ENCODE results near the gene WSCD1.

WSCD1 gene

DNA sequence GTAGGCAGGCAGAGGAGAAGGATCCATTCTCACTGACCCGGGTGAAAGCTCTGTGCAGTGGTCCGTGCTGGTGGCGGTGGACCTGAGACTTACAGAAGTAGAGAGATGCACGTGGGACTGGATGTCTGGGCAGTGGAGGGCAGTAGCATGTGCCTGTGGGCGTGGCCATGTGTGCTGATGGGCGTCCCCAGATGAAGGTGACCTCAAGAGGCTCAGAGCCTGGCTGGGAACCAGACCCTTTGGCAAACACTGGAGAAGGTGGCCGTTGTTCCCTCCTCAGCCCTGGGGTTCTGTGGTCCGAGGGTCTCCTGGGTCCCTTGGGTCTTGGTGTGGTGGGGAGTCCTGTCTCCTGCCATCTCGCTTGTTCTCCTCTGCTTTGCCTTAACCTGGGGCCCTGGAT, 15.6 kb downstream of the WSCD1 start:
- DNase-seq (ENCODE audit: low read depth, low spot score): no peak

DNA sequence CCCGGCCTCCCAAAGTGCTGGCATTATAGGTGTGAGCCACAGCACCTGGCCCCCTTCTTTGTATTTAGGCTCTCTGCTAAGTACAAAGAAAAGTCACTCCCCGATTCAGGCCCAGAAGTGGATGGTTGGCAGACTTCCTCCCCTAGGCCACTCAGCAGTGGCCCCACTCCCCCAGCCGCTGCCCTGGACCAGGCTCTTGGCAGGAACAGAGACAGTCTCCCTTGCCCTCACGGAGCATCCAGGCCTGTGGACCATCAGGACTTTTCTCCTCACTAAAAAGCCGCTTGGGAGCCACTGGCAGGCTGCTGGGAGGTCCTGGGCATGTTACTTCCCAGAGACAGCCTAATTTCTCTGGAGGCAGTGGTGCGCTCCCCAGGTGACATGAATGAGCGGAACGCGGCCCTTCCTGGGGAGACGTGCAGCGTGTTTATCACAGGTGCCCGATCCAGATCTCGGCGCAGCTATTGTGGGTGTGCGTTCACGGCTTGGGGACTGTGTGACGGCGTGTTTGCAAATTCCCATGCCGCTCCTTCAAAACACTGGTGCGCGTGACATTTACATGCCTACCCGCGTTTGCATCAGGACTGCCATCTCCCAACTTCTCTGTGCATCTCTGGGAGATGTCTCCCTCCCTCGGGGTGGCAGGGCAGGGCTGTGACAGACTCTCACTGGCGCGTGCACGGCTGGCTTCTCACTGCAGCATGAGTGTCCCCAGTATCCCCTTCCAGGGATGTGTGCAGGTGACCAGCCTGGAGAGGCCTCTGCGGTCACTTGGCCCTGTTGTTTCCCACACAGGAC, 16.6 kb downstream of the WSCD1 start:
- no peak for DNase-seq (ENCODE audit: low read depth, low spot score)

DNA sequence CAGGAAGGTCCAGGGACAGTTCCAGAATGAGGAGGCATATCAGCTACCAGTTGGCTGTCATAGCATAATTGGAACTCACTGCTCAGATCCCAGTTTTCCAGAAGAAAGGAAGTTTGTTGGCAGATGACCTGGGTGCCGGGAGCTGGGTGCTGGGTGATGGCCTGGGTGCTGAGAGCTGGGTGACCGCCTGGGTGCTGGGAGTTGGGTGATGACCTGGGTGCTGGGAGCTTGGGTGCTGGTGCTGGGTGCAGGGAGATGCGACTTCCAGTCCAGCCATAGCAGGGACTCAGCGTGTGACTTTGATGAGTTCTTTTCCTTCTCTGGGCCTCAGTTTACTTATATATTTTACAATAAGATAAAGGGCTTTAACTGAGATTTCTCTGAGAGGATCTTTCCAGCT, 18.0 kb downstream of the WSCD1 start:
- DNase-seq (ENCODE audit: low read depth, low spot score): no peak

DNA sequence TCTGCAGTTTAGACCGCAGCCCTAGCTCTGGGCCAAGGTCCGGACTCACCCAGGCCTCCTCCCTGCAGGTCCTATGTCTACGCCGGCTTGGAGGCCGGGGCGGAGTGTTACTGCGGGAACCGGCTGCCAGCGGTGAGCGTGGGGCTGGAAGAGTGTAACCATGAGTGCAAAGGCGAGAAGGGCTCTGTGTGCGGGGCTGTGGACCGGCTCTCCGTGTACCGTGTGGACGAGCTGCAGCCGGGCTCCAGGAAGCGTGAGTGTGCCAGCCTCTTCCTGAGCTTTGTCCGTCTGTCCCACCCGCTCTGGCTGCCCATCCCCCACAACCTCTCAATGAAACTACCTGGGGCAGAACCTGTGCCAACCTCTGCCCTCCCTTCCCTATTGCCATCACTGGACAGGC, 20.1 kb downstream of the WSCD1 start:
- no peak for DNase-seq (ENCODE audit: low read depth, low spot score)

DNA sequence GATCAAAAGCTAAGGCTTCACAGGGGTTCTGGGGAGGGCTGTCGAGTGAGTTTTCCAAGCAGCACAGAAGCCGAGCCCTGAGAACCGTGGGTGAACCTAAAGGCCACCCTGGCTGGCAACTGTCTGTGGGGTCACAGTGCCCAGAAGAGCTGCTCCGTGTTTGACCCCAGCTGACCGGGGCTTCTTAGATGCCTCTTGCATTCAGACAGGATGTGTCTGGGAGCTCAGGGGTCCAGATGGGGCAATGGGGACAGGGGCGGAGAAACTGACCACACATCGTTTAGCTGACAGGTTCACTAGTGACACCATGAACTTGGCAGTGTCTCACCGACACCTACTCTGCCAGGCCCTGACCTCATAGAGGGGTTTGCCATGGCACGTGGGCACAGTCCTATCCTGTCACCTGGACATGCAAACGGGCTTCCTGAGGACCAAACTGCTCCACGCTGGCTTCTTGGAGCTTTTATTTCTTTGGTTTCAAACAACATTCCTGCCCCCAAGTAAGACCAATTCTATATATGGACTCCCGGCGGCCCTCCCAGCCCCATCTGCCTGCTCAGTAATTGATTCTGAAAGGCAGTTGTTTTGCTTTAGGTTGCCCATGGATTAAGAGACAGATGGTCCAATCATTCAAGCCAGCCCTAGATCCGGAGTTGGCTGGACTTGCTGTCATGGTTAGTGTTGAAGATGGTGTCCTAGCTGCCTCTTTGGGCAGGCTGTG, 22.2 kb downstream of the WSCD1 start:
- no peak for DNase-seq (ENCODE audit: low read depth, low spot score)

DNA sequence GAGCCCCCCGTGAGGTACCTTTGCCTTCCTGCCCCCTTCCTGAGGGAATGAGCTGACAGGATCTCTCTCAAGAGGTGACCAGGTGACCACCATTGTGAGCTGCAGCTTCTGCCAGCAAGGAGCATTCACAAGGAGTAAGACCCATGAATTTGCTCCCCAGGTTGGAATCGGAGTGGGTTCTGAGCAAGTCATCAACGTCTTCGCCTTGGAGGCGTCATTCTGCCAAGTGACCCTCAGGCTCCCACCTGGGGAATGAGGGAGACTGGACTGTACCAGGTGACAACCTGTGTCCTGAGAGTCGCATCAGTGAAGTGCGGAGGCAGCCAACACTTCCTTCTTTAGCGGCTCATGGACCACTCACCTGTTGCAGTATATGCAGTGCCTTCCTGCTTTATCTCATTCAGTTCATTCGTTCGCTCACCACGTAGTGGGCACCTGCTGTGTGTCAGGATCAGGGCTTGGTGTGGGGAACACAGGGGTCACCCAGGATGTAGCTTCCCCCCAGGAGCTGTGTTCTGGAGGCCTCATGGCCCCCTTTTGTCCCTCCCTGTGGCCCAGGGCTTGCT, 22.8 kb downstream of the WSCD1 start:
- no peak for DNase-seq (ENCODE audit: low read depth, low spot score)

DNA sequence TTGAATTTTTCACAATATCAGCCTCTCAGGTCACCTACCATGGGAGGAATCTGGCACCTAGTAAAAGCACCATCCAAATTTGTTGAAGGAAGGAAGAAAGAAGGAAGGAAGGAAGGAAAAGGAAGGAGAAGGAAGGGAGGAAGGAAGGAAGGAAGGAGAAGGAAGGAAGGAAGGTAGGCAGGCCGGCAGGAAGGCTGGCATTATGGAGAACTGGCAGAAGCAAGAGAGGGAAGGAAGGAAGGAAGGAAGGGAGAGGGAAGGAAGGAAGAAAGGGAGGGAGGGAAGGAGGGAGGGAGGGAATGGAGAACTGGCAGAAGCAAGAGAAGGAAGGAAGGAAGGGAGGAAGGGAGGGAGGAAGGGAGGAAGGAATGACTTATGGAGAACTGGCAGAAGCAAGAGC, 24.3 kb downstream of the WSCD1 start:
- no peak for DNase-seq (ENCODE audit: low read depth, low spot score)

DNA sequence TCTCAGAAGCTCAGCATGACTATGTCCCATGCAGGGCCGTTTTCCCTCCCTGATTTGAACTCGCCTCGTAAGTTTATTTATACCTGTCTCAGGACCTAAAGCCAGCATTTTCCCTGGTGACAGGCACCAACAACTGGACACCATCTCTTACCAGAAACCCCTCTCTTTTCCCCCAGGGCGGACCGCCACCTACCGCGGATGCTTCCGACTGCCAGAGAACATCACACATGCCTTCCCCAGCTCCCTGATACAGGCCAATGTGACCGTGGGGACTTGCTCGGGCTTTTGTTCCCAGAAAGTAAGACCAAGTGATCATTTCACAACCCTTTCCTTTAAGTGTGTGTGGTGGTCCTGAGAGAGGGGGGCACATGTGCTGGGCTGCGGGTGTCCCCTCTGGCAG, 24.7 kb downstream of the WSCD1 start:
- DNase-seq (ENCODE audit: low read depth, low spot score): no peak

DNA sequence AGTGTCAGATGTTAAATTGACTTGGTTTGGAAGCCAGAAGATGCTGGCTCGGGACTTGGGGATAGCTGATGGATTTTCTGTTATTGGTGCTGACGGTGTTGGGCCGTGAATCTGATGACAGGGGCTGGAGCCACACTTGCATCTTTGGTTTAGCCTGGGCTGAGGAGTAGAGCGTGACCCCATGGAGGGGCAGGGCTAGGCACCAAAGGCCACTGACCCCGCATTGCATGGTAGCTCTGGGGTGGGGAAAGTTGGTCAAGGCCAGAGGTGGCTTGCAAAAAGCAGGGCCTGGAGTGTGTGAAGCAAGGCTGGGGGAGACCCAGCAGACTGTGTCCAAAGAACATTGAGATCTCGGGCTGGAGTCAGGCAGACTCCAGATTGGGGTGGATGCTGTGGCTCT, 25.3 kb downstream of the WSCD1 start:
- no peak for DNase-seq (ENCODE audit: low read depth, low spot score)

DNA sequence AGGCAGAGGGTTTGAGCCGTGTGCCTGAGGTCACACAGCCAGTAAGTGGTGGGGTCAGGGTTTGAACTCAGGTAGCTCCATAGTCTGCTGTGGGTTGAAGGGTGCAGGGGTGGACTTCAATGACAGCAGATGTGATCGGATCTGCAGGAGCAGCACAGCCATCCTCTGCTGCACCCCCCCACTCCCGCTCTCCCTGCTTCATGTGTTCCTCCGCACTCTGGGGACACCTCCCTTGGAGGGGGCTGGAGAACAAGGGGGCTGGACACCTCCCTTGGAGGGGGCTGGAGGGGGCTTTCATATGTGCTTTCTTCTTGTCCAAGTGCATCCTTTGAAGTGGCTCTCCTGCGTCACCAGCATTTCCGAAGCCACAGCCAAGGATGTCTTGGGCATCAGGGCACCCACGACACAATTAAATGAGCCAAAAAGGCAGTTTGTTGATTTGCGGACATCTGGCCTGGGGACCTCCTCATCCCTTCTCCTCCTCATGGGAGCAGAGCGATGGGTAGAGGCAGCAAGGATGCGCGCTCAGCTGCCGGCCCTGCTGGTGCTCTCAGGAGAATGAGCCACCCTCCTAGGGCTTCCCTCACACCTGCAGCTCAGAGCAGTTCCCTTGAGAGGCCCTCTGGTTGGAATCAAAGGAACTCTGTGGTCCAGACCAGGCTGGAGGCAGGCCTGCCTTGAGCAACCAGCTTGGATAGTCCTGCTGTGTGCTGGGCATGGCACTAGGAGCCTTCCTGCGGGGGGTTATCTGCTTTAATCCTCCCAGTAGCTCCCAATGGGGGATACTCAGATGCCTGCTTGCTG, 26.2 kb downstream of the WSCD1 start:
- DNase-seq (ENCODE audit: low read depth, low spot score): no peak

DNA sequence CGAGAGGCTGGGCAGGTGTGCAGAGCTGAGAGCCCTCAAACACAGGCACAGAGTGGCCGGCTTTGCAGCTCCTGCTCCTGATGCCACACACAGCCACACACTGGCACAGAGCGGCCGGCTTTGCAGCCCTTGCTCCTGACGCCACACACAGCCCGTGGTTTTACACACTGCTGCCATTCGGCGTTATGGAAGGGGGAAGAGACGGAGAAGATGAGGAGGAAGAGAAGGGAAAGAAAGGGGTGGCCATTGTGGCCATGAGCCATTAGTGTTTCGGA, 26.8 kb downstream of the WSCD1 start:
- DNase-seq (ENCODE audit: low read depth, low spot score): no peak

DNA sequence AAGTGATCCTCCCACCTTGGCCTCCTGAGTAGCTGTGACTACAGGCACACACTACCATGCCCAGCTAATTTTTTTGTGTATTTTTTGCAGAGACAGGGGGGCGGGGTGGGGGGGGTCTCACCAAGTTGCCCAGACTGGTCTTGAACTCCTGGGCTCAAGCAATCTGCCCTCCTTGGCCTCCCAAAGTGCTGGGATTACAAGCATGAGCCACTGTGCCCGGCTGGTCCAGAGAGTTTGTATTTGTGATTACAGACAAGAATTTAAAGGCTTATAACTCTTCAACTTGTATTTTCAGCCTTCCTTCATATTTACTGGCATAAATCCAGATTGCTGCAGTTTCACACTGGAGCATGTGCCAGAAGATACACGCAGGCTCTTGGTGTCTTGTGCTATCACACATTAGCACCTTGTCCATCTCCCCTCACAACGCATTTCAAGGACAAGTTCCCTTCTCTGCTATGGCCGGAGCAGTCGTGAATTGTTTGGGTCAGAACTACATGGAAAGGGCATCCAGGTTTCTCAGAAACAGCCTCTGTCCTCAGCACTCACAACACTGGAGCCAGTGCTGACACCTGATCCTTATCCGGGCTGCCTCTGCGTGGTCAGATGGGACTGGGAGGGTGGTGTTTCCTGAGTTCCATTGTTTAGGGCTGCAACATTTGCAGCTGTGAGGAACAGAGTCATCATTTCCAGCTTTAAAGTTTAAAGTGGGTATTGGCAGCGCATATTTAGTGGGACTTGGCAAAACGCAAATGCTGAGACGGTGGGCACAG, 28.1 kb downstream of the WSCD1 start:
- DNase-seq (ENCODE audit: low read depth, low spot score): peak; percentile 14

DNA sequence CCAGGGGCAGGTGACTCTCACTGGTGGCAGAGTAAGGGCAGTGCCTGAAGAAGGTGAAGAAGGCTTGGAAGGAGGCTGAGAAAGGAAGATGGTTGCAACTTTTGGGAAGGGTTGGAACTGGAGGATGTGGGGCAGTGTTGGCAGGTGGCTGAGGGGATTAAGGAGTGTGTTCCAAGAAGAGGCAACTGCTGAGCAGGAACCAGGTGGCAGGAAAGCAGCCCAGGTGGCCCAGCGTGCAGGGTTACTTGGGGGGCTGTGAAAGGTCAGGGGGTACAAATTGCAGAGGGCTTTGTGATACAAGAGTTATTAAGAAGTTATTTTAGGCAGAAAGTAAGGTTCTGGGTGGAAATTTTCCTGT, 28.6 kb downstream of the WSCD1 start:
- no peak for DNase-seq (ENCODE audit: low read depth, low spot score)

DNA sequence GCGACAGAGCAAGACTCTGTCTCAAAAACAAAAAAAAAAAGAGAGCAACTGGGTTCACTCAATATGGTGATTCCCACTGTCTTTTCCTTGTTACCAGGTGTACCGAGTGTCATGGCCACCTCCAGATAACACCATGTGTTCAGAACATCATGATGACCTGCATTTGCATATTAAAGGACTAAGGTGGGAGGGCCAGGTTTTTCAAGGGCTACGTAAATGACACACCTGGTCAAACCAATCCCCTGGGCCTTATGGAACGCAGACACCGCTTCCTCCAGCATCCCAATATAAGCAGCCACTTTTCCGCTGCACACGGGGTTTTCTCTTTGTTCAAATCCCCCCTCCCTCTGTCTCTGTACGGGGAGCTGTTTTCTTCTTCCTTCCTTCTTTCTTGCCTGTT, 29.3 kb downstream of the WSCD1 start:
- DNase-seq (ENCODE audit: low read depth, low spot score): no peak

DNA sequence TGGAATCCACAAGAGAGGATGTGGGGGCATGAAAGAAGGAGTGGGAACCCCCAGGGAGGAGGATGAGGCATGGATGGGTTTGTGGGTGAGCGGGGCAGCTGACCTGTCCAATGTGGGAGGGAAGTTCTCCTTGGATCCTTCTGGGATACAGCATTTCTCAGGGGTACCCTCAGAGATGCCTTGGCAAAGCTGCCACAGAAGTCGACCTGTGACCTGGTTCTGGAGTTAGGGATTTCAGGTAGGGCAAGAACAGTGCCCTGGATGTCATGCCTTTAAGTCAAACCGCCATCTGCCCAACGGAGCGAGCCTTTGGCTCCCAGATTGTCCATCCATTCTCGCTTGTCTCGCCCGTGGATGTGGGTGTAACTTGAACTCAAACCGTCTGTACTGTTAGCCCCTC, 30.0 kb downstream of the WSCD1 start:
- DNase-seq (ENCODE audit: low read depth, low spot score): no peak

DNA sequence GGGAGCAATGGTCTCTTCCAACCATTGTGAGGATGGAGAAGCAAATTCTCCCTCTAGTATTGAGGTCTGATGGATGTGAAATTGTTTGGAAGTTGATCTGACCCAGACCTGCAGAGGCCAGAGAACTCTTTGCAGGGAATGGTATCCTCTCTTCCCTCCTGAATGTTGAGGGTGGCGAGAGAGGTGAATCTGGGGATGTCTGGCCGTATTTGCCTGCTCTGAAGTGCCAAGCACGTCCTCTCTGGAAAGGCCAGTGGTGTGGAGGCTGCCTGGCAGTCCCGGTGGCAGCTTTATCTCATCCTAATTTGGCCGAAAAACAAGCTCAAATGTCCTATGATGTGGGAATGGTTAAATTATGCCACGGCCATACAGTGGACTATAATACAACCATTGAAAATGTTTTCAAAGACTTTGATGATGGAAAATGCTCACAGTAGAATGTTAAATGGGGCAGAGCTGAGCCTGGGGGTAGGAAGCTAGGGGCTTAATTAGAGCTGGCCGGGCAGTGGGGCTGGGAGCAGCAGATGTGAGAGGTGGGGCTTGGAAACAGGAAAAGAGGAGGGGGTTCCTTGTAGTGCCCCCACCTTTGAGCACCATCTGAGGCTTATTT, 30.8 kb downstream of the WSCD1 start:
- DNase-seq (ENCODE audit: low read depth, low spot score): no peak

DNA sequence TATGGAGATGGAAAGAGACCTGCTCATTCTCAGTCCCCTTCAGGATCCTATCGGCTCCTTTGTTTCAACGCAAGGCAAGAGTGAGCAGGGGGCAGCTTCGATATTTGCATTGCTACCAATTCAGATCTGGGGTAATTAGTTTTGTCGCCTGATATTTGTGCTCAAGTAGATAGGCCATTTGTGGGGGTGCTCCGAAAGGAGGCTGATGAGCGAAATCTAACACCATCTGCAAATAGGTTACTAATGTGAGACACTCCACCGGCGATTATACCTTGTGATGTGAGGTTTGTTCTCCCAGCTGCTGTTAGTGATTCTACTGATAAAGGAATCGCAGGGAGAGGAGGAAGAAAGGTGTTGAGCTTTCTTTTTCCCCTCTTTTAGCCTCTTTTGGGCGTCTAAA, 31.5 kb downstream of the WSCD1 start:
- DNase-seq (ENCODE audit: low read depth, low spot score): no peak

DNA sequence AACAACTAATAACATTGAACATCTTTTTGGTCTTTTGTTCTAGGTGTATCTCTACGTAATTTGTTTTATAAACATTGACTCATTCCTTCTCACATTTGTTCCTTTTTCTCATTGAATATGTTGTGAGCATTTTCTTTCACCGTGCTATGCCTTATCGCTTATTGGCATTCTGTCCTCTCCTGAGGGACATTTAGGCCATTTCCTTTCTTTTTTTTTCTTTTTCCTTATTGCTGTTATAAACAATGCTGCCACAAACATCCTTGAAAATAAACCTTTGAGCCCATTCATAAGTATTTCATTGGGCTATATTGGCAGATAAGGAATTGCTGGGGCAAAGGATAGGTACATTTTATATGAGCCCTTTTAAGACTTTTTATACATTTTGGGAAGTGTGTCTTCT, 32.4 kb downstream of the WSCD1 start:
- no peak for DNase-seq (ENCODE audit: low read depth, low spot score)

DNA sequence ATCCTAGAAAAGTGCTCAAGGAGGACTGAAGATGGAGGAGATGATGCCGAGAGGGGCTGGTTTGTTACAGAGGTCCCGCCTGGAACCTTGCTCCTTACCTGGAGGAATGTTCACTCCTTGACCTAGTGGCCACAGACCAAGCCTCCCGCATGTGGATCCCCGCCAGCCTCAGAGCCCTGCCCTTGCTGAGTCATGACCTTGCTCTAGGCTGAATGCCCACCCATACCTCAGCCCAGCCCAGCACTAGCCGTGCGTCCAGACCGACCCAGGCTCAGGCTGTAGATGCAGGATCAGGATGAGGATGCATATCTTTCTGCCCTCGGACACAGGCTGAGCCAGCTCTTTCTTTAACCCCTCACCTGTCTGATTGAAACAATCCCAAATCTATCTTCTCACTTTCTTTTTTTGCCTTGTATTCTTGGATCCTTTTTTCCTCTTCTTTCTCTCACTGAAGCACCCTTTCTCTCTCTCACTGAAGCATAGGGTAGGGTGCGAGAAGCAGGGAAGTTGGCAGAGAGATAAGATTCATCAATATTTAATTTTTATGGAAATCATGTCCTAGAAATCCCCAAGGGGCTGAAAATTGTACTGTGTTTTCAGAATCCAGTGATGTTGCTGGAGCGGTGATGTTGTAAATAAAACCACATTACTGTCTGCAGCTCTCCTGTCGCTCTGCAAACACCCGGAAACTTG, 34.9 kb downstream of the WSCD1 start:
- DNase-seq (ENCODE audit: low read depth, low spot score): peak; percentile 34

DNA sequence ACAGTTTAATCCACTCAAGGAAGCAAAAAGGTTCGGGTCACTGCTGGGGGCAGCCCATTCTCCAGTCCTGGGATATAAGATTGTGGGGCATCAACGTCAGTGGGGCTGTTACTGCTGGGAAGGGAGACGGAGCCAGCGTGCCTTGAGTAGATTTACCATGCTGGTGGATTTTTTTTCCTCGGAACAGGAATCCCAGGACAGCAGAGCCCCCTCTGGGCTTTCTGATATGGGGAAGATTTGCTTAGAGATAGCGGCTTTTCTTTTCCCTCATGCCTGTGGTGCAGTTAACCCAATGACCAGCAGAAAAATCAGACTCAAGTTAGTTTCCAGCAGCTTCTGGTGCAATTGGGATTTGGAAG, 35.4 kb downstream of the WSCD1 start:
- no peak for DNase-seq (ENCODE audit: low read depth, low spot score)

DNA sequence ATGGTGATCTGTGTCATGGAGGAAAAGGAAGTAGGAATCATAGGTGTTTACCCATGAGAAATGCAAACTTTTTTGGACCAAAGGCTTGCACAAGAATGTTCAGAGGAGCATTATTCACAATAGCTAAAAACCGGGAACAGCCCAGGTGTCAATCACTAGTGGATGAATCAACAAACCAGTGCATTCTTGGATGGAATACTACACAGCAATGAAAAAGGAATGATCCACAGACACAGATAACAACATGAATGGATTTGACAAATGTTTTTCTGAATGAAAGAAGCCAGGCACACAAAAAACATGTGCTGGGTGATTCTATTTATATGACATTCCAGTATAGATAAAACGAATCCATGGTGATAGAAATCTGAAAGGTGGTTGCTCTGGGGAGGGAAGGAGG, 36.0 kb downstream of the WSCD1 start:
- no peak for DNase-seq (ENCODE audit: low read depth, low spot score)
